HG03025 (cell line): ENCODE data around the gene INPP5F.
"Not testable (repeated sequence)": the region's sequence is repeated elsewhere in the genome, so short reads cannot be mapped to it uniquely, and the experiment has no call there.

Experiments used
- ATAC-seq: cut with Tn5 transposase; IDR thresholded peaks from one replicate; pipeline ENCODE4 v1.9.1; 2021; ENCODE audit warnings: mild to moderate bottlenecking, moderate library complexity; ENCODE audit not compliant: unreplicated experiment, low FRiP score

Gene INPP5F

DNA sequence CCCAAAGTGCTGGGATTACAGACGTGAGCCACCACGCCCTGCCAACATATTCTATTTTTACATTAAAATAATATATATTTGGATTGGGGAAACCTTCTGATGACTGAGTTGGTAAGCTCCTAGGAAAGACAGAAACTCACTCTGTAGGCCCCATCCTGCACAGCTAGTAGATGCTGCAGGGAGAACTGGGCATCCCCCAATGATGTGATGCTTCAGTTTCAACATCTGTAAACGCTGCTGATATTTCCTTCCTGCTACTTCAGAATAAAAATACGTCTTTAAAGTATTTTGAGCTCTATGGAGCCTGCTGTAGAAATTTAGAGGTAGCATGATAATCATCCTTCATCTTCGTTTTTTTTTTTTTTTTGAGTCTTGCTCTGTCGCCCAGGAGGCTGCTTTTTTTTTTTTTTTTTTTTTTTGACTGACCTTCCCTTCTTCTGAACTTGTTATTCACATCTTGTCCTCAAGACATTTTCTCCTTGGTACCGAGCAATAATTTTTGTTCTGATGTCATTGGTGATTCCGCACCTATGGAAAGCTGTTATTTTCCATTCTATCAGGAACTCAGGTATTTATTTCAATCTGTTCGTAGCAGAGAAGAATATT lies 21.8 kb upstream of the INPP5F start:
- ATAC-seq = no peak

DNA sequence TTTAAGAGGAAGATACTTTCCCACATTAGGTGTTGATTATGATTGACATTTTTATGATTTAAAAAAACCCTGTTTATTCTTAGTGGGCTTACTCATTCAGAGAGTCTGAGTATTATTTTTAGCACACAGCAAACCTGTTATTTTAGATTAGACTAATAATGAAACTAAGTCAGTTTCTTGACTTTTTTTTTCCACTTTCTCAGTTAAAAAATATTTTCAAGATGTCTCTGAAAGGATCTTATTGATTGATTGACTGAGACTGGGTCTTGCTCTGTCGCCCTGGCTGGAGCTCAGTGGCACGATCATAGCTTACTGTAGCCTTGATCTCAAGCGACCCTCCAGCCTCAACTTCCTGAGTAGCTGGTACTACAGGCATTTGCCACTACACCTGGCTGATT lies 20.4 kb upstream of the INPP5F start:
- ATAC-seq = no peak

DNA sequence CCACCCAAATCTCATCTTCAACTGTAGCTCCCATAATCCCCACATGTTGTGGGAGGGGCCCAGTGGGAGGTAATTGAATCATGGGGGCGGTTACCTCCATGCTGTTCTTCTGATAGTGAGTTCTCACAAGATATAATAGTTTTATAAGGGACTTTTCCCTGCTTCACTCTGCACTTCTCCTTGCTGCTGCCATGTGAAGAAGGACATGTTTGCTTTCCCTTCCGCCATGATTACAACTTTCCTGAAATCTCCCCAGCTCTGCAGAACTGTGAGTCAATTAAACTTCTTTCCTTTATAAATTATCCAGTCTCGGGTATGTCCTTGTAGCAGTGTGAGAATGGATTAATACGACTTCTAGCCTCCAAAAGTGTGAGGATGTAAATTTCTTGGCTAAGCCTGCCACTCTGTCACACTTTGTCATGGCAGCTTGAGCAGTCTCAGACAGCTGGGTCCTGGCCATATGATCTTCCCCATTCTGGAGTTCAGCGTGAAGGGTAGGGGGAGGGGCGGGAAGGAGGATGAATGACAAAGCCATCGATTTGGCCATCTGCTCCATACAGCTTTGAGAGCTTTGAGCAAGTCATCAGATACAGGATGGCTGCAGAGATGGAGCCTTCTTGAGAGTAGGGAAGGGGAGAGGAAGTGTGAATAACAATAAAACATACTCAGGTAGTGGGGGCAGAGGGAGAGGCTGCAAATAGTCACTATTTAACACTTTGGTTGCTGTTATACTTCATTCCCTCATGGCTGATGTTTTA lies 19.1 kb upstream of the INPP5F start:
- ATAC-seq = no peak

DNA sequence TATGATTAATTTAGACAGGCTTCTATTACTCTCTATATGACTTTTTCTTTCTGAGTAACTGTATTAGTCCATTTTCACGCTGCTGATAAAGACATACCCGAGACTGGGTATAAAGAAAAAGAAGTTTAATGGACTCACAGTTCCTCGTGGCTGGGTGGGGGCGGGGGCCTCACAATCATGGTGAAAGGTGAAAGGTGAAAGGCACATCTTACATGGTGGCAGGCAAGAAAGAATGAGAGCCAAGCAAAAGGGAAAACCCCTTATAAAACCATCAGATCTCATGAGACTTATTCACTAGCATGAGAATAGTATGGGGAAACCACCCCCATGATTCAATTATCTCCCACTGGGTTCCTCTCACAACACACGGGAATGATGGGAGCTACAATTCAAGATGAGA lies 18.5 kb upstream of the INPP5F start:
- not testable (repeated sequence) for ATAC-seq

DNA sequence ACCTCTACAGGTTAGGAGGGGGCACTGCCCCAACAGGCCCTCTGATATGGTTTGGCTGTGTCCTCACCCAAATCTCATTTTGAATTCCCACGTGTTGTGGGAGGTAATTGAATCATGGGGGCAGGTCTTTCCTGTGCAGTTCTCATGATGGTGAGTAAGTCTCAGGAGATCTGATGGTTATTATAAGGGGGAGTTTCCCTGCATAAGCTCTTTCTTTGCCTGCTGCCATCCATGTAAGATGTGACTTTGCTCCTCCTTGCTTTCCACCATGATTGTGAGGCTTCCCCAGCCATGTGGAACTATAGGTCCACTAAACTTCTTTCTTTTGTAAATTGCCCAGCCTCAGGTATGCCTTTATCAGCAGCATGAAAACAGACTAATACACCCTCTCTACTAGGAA lies 14.9 kb upstream of the INPP5F start:
- not testable (repeated sequence) for ATAC-seq

DNA sequence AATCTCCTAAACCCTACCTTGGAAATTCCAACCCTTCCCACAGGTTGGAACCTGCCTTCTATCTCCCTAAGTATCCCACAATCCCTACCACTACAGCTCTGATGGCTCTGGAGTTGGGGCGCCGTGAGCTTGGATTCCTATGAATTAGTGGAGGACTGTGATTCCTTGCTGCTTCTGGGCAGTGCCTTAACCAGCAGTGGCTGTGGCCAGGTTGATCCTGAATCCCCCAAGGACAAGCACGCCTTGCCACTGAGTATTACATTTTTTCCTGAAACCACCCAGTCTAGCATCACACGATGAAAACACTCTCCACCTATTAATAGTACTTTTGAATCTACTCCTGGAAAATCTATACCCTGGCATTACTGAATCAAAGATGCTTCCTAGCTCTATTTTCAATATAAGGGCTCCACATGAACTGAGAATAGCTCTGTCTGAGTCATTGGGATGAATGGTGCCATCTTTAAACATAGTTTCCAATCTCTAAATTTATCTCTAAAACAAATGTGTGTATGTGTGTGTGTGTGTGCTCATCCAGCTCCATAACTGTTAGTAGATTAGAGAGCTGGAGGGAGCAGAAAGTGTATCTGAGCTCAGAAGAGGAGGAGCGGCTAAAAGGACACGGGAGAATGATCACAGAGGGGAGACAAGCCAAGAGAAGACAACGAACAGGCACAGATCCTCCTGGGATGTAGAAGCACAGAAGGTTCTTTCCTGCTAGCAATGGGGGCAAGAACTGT lies 11.9 kb upstream of the INPP5F start:
- ATAC-seq = no peak

DNA sequence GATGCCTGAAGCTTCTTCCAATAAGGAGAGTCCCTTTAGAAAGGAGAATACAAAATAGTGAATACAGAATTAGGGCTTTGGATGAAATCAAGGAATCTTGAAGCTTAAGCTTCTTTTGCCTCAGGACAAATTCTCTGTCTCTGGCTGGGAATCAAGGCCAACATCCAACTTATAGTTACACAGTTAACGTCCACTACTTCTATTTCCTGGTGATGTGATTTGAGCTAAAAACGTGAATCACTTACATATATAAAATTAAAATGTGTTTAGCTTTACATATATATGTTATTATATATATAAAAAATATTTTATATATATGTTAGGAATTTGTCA lies 11.4 kb upstream of the INPP5F start:
- ATAC-seq = no peak

DNA sequence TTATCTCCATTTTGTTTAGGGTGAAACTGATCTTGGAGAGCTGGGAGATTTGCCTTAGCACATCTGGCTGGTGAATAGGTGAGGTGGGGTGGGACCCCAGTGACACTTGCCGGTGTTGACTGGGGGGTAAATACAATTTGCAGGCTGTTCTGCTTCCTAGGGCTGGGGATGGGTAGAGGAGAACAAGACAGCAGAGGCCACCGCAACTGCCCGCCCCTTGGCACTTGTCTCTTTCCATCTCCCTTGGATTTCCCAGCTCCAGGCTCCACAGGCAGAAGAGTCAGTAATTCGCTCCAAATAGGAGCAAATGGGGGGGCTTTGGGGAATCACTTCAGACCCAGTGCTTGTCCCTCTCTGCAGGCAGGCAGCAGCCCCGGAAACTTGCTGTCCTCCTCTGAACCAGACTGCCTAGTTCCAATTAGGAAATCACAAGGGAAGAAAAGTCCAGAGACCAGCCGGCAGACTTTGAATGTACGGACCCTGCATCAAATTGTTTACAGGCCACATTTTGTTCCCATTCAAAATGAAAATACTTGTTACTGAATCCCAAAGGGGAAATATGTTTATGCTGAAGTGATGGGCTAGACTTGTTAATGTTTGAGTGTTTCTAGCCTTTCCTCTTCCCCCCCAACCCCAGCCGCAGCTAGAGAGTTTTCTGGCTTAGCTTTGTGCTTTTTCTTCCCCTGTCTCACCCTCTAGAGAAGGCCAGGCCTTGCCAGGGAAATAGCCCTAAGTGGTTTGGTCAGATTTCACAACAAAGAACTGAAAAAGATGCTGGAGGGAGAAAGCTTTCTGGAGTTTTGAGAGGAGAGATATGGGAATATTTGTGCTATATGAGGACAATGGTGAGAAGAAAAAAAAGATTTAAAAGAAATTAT lies 10.0 kb upstream of the INPP5F start:
- ATAC-seq = no peak

DNA sequence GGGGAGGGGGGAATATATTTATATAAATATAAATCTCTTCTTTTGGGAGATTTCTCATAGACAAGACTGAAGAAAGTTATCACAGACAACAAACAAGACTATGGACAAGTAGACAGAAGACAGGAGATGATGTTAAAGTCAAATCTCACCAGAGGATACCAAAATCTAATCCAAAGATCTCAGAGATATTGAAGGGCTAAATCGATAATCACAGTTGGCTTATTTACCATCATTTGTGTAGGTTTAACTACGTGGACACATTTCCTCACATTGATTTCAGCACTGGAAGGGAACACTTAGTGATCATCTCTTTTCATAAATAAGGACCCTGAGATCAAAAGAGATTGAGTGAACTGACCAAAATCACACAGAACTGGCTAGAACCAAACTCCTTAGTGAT lies 2.7 kb upstream of the INPP5F start:
- no peak for ATAC-seq

DNA sequence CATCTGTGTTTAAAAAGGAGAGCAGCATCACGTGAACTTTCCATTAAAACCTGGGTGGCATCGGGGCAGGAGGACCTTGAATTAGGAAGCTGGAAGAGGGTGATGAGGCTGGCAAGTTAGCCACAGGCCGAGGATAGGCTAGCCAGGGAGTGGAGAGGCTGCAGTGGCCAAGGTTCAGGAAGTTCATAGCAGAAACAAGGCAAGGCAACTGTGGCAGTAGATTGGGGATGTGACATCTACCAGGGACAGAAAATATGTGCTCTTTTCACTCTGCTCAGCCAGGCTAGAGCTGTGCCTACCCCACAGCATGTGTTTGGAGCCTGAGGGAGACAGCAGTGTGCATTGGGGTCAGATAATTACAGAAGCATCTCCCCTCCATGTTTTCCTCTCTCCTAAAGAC lies 2.2 kb upstream of the INPP5F start:
- no peak for ATAC-seq

DNA sequence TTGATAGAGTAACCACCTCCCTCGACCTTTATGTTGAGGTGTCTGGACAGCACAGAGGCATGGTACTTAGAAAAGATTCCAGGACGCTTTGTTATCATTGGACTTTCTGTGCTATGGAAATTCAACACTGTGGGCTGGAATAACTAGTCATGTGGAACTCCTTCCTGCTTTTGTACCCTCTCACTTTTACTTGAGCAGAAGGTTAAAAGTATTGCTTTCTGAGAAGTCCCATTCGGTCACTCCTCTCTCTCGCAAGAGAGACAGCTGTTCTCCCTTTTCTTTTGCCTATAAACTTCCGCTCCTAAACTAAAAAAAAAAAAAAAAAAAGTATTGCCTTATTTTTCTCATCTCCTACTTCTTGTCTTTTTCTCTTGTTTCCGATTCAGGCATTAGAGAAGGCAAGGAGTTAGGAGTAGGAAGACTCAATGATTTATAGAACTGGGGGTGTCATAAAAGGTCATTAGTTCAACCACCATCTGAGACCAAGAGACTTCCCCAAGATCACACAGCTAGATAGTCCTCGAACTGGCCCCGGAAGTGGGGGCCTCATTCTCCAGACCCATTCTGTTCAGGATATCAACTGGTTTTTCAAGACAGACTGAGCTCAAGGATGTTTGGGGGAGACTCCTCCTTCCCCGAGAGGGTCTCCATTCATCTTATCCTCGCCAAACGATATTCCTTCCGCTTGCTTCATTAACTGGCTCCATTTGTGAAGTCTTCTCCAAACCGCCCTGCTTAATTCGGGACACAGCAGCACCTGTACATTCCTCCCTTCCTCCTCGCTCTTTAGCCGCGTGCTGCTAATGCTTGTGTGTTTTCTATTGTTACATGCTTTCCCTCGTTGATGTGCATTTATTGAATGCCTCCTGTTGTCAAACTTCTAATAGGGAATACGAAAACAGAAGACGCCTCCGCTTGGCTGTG lies 995 bp upstream of the INPP5F start:
- ATAC-seq = no peak

DNA sequence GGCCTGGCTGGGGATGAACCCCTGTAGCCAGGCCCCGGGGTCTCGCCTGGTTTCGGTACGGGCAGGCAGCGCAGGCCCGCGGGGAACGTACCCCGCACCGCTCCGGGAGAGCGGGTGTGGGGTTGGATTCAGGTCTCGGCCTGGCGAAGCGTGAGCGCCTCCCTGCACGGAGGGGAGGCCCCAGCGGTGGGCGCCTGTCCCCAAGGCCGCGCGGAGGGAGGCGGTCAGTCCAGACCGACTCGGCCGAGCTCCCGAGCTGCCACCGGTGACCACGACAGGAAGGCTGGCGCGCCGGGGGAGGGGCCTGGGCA lies 378 bp upstream of the INPP5F start:
- ATAC-seq = no peak

DNA sequence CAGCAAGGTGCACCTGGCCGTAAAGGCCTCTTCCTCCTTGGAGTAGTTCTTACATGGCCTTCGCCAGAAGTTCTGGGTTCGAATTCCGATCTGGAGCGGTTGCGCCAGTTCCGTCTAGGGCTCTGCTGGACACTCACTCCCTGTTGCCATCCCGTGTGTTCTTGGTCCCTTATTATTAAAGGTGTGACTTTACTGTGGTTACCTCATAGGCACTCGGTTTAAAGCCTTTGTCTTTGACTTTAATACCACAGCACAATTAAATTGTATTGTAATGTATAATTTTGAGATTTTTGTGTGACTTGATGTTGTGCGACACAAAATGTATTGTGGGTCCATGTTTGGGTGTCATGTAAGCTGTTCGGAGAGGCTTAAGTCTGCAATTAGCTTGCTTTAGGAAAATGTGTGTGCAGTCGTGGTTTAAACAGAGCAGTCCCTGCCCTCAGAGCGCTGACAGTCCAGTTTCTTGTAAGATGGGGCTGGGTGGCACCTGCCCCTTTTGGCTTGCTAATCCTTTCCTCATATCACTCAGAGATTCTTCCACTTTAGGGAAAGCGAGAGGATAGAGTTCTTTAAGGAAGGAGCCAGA lies 919 bp downstream of the INPP5F start:
- ATAC-seq = no peak

DNA sequence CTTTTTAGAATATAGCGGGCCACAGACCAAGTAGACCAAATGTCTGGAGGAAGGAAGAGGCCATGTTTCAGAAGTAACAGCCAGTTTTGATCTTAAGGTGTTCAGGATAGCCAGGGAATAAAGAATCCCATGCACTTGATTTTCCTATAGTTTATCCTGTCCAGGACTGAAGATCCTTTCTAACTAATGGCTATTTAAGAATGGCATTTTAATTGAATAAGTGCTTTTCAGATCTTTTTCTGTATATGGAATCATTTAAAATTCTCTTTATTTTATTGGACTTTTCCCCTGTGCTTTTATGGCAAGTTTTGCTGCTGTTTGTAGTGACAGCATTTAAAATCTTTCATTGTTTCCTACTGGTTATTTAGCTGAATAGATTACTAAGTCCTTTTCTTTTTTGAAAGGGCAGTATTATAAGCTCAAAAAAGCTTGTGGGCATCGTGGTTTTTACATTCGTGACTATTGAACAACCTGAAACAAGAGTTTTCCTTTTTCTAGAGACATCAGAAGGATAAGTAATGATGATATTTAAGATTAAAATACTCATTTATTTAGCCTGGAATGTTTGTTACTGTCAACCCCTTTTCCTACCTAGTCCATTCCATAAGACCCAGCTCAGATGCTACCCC lies 2.4 kb downstream of the INPP5F start:
- no peak for ATAC-seq

DNA sequence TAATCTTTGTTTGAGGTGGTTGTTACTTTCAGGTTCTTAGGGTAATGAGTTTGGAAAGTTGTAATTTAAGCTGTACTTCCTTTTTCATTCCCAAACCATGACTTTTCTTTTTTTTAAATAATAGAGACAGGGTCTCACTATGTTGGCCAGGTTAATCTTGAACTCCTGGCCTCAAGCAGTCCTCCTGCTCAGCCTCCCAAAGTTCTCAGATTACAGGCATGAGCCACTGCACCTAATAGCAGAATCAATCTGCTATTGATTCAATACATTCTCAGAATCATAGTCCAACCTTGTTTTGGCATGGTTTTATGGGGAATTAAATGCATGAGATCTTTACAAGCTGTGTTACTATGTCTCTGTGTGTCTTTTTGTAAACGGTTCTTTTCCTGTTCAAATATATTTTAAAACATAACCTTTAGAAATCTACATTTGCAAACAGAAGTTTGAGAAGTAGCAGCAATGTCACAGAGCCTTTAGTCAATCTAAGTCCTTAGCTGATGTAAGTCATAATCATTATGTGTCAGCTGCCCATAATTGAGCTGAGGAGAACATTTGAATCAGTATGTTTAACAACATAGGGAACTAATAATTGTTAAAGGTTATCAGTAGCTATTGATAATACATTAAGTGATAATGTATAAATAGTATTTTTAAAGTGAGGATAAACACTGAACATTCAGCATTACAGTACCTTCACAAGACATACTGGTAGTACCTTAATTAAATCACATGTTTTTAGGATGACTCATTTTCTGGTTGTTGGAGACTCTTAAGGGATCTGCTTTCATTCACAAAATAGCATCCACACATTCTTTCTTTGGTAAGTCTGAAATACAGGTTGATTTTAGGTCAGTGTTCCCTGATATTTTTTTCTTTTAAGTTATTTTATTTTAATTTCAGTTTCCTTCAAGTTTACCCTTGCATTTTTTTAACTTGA lies 8.8 kb downstream of the INPP5F start:
- ATAC-seq = no peak

DNA sequence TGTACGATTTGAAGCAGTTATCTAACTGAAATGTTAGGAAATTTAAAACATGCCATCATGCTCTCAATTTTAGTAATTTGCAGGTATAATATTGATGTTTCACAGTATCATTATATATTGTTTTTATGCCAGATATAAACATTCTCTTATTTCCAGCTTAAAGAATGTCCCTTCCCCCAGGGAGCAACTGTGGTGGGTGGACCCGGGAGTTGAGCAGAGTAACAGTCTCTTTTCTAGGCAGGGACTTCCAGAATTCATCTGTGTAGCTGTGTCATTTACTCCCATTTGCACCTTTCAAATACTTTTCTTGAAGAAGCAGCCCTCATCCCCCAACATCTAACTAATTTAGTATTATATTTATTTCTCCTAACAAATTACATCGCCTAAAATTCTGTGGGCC lies 9.6 kb downstream of the INPP5F start:
- no peak for ATAC-seq

DNA sequence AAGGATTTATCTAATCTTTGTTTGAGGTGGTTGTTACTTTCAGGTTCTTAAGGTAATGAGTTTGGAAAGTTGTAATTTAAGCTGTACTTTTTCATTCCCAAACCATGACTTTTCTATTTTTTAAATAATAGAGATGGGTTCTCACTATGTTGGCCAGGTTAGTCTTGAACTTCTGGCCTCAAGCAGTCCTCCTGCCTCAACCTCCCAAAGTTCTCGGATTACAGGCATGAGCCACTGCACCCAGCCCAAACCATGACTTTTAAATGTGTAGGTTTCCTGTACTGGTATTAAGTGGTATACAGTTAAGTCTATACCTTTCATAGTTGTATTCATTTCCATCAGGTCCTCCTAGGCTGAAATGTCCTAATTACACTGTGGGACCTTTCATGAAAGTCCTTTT lies 10.4 kb downstream of the INPP5F start:
- no peak for ATAC-seq

DNA sequence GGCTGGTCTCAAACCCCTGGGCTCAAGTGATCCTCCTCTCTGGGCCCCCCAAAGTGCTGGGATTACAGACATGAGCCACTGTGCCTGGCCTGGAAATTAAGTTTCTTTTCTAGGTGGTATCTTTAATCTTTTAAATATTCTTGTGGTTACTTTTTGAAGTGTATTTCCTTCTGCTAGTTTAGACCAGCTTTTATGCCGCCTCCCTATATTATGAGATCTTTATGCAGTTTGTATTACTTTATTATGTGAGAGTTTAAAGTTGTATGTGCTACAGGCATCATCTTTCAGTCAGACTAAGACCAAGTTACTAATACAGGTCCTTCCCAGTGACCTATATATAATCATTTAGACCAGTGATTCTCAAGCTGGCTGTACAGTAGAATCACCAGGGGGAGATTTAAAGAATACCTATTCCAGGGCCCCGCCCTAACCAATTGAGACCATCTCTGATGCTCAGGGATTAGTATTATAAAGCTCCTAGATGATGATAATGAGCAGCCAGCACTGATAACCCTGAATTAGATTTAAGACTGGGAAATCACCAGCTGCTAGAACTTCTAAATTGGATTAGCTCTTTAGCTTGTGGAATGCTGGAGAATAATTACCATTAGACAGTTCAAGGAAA lies 11.3 kb downstream of the INPP5F start:
- ATAC-seq = no peak
